Lower leg skin (tissue), 4 donors: ENCODE results near the gene INPP5F. TPM values are rescaled to one million over a fixed set of nuclear protein-coding genes. Genes with fewer than 3 reads are reported as not detected.

Experiments
- DNase-seq, 2 donors: peaks; one replicate each; pipeline ENCODE4 v3.0.0-alpha.2; 2019; ENCODE audit warnings: low spot score in 2 of 2
- H3K4me3 ChIP-seq: fragments of 200-600 bp; sonication (generic); 2 replicates; pipeline ENCODE4 v1.5.1; 2017; ENCODE audit warnings: mild to moderate bottlenecking, low read depth; ENCODE audit not compliant: poor library complexity, severe bottlenecking
- CTCF ChIP-seq, 3 donors: fragments of 450-650 bp; IDR thresholded peaks; one replicate each; pipeline ENCODE4 v1.5.1; 2016; ENCODE audit warnings: antibody characterized with exemption in 3 of 3, mild to moderate bottlenecking in 3 of 3, moderate library complexity in 2 of 3
- POLR2A ChIP-seq, 2 donors: fragments of 450-650 bp; IDR thresholded peaks; one replicate each; pipeline ENCODE4 v1.6.1; 2016 to 2017; ENCODE audit warnings: antibody characterized with exemption in 2 of 2, mild to moderate bottlenecking in 1 of 2, moderate library complexity in 1 of 2
- WGBS, 2 donors: methylation state at CpG; one replicate each; pipeline ENCODE4 v1.1.5; 2018; 5-methylcytosine and 5-hydroxymethylcytosine counted together
- intact Hi-C: fragments of 100-400 bp; cut with DNase I; formaldehyde crosslinking; loops from one replicate; pipeline ENCODE4 v1.15.0; 2023; ENCODE audit warnings: low total_unique reads
- total RNA-seq, 4 donors: library from RNA; depleted of rRNA; stranded (reverse); fragments of >200 nt; gene quantifications; one replicate each; pipeline ENCODE4 v1.1.0, GENCODE V29; 2016

Gene INPP5F
- total RNA-seq, 4 donors from 2014 or later, result 13.8 to 17.1 (median 15.0) TPM

GRCh38 chr10:119826771-119827170, 100.9 kb downstream of the INPP5F start:
- intact Hi-C loops, result no loop called here
- H3K4me3 ChIP-seq, result no peak overlapping the region
- no peak for TF ChIP-seq POLR2A (IDR thresholded peaks at IDR 0.05)
- no peak for TF ChIP-seq CTCF (IDR thresholded peaks at IDR 0.05)
- DNase-seq, result no peak
- 87 to 97% methylated on average over 6 of the region's 6 CpGs for WGBS, 2 donors

GRCh38 chr10:119827430-119827829, 101.6 kb downstream of the INPP5F start:
- no peak for DNase-seq
- no peak for TF ChIP-seq CTCF (IDR thresholded peaks at IDR 0.05)
- TF ChIP-seq POLR2A (IDR thresholded peaks at IDR 0.05), result no peak
- WGBS, 2 donors, result 83 to 88% methylated on average over 4 of the region's 4 CpGs
- intact Hi-C loops, result no loop called here
- no peak overlapping the region for H3K4me3 ChIP-seq

GRCh38 chr10:119829429-119829828, 103.6 kb downstream of the INPP5F start:
- 85 to 89% methylated on average over 7 of the region's 7 CpGs for WGBS, 2 donors
- TF ChIP-seq POLR2A (IDR thresholded peaks at IDR 0.05) (no peak), CTCF (IDR thresholded peaks at IDR 0.05) (no peak)
- intact Hi-C loops, result no loop called here
- no peak for DNase-seq
- no peak overlapping the region for H3K4me3 ChIP-seq

- WGBS, 2 donors, result 64 to 69% methylated on average over 4 of the region's 4 CpGs
Observed at GRCh38 chr10:119830851-119831250, 105.0 kb downstream of the INPP5F start.

GRCh38 chr10:119831656-119832055, 105.8 kb downstream of the INPP5F start:
- DNase-seq, result no peak
- intact Hi-C loops, result no loop called here
- TF ChIP-seq POLR2A (IDR thresholded peaks at IDR 0.05) (no peak), CTCF (IDR thresholded peaks at IDR 0.05) (no peak)
- H3K4me3 ChIP-seq, result no peak overlapping the region
- WGBS, 2 donors, result 84 to 89% methylated on average over 11 of the region's 11 CpGs

More at GRCh38 chr10:119830851-119831250, 105.0 kb downstream of the INPP5F start:
- TF ChIP-seq CTCF (IDR thresholded peaks at IDR 0.05) (no peak), POLR2A (IDR thresholded peaks at IDR 0.05) (no peak)
- no peak for DNase-seq
- H3K4me3 ChIP-seq, result no peak overlapping the region
- intact Hi-C loops, result no loop called here

GRCh38 chr10:119832951-119833350, 107.1 kb downstream of the INPP5F start:
- 93 to 95% methylated on average over 2 of the region's 2 CpGs for WGBS, 2 donors
- no peak overlapping the region for H3K4me3 ChIP-seq
- no peak for DNase-seq
- TF ChIP-seq CTCF (IDR thresholded peaks at IDR 0.05) (no peak), POLR2A (IDR thresholded peaks at IDR 0.05) (no peak)
- intact Hi-C loops, result no loop called here
